Uterus (tissue), 2 donors: ENCODE results near the gene DENND6A.

ENCODE experiments used
- CTCF ChIP-seq, 4 experiments: fragments of 200-600 bp in 2 of 4; fragments of 450-650 bp in 2 of 4; sonication (generic) in 2 of 4; IDR thresholded peaks; one replicate each; pipeline ENCODE4 v1.5.1; 2016 to 2019; ENCODE audit warnings: antibody characterized with exemption in 4 of 4, mild to moderate bottlenecking in 2 of 4, moderate library complexity in 1 of 4
- POLR2A ChIP-seq, 2 donors: fragments of 450-650 bp; IDR thresholded peaks; one replicate each; pipeline ENCODE4 v1.6.1; 2016; ENCODE audit warnings: antibody characterized with exemption in 2 of 2, mild to moderate bottlenecking in 1 of 2, moderate library complexity in 1 of 2

DNA sequence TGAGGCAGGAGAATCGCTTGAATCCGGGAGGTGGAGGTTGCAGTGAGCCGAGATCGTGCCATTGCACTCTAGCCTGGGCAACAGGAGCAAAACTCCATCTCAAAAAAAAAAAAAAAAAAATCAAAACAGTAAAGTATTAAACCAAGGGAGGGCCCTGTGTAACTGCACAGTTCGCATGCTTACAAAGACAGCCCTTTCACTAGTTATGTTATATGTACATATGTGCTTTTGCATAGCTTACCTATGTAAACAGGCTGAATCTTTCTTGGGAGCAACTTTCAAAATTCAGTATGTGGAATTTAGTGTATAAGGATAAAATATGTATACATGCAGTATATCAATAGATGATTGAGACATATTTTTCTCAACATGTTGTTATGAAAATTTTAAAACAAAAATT lies 47.1 kb upstream of the DENND6A start:
- TF ChIP-seq CTCF (IDR thresholded peaks at IDR 0.05) (no peak), POLR2A (IDR thresholded peaks at IDR 0.05) (no peak)
